Left cardiac atrium (tissue), 4 donors: Measurements from ENCODE around the gene FRMD4A. TPM values are rescaled to one million over a fixed set of nuclear protein-coding genes. Genes with fewer than 3 reads are reported as not detected.

ENCODE experiments used
- ATAC-seq, 2 donors: fragments of 200-7000 bp; cut with Tn5 transposase; one replicate each; pipeline ENCODE4 v1.9.1; 2020; ENCODE audit warnings: mild to moderate bottlenecking in 2 of 2, moderate library complexity in 2 of 2
- DNase-seq: peaks from one replicate; pipeline ENCODE4 v3.0.0-alpha.2; 2020
- intact Hi-C, 2 donors: fragments of 100-400 bp; cut with DNase I; formaldehyde crosslinking; loops; one replicate each; pipeline versions ENCODE4 v1.14.1 to v1.15.1; 2022 to 2023
- total RNA-seq, 2 donors: library from RNA; stranded (reverse); fragmentation: NEBNext Ultra II Directional; extraction: Animal tissue kit (Norgen Biotek cat#: 25700); gene quantifications; one replicate each; pipeline ENCODE4 v1.2.1, GENCODE V29; 2021
- donor health status: DM: no; HTN: yes; CAD: no.
- donor health status: DM: no; HTN: yes; CAD: no; lungs with severe emphysema.
- donor health status: DM: yes; HTN: yes; CAD: no.
- donor health status: Dilated cardiomyopathy.

The FRMD4A gene
- total RNA-seq, 2 donors from 2014 or later: 39.0 to 44.2 TPM

DNA sequence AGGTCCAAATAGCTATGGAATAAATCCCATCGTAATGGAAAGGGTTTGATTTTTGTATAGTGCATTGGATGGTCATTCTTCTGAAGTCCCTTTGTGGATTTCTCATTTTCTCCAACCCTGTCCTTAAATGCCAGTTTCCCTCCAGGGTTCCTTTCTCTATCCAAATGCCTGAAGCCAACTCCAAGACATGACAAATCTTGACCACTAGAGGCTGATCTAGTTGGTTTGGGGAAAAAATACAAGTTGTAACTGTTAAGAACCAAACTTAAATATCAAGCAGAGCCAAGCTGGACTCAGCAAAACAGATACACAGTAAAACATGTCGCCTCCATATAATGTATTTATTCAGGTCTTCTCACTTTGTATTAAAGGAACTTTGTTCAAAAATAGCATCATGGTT, 28.7 kb downstream of the FRMD4A start:
- DNase-seq: no peak
- no peak for ATAC-seq
- intact Hi-C loops: no loop called here

DNA sequence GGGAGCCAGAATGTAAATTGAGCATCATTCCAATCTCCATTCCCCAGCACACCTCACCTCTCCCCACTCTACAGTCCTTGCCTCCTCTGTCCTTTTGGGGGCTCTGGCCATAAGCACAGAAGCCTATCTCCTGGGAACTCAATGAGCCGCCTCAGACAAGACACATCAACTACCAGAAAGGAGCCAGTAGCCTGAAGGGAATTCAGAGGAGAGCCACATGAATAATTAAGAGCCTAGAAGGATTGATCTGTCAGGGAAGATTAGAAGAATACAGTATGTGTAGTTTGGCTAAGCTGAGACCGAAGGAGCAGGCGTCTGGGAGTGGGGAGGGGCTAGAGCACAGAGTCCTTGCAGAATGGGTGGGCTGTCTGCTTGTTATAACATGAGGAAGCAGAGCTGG, 31.2 kb downstream of the FRMD4A start:
- intact Hi-C loops: no loop called here
- ATAC-seq (no peak), DNase-seq (no peak)

DNA sequence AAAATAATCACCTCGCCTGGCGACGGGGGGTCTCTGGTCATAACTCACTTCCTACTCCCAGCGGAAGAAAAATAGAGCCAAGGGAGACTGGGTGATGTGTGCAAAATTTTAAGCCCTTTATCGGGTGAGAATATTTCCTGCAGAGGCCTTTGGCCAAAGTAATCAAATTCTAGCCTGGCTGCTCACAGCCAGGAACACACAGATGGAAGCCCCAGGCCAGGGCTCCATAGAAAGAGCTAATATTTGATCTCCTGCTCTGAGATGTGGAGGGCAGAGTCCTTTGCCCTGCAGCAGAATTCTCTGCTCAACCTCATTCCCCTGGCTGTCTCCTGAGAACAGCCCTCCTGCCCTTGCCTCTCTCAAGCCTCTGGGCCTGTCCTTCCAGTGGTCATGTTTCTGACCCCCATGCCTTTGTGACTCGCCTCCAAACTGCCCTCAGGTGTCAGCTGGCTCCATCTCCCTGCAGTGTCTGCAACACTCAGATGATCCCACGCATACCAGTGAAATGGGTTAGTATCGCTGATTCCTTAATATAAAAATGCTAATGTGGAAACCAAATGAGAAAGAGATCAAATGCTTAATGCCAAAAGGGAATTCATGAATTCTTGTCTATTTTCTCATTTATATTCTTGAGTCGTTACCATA, 34.5 kb downstream of the FRMD4A start:
- DNase-seq (no peak), ATAC-seq (peak; percentile 50 to 62)
- intact Hi-C loops: no loop called here

DNA sequence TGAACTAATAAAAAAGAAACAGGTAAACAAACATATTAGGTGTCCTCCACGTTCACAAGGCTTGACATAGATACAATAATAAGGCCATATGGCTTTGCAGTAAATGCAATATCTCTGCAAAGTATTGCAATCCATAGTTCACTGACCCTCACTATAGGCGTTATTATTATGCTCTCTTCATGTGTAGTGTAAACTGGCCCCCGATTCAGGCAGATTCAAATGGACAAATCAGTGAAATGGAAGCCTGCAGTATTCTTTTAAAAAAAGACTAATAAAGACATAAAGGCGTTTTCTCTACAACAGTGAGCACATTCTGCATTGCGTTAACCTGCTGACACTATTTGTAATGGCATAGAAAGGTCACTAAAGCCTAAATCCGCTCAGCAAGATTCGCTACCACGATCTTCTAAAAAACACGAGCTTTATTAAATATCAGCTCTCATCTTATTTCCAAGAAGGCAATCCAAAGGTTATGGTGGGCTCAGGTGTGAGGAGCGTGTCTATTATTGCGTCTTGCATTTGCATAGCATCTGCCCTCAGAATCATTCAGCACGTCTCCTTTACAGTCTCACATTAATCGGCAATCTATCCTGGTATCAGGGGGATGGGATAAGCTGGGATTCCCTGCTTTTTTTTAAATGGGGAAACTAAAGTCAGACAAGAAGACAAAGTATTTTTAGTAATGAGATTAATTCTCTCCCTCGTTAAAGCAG, 36.2 kb downstream of the FRMD4A start:
- no peak for ATAC-seq
- no peak for DNase-seq

DNA sequence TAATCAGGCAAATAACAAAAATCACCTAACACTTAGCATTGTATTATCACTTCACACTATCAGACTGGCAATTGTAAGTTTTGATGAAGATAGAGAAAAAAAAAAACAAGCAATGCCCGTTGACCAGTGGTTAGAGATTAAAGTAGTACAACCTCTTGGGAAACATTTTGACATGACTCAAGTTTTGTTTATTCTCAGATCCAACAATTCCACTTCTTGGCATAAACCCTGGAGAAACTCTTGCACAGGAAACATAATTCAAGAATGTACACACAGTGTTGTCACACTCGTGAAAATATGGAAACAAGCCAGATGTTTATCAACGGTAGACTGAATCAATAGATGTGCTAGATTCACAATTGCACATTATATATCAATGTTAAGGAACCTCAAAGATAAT, 37.2 kb downstream of the FRMD4A start:
- intact Hi-C loops: no loop called here
- no peak for DNase-seq
- no peak for ATAC-seq

More for the DNA sequence above, 36.2 kb downstream of the FRMD4A start:
- intact Hi-C loops: no loop called here

DNA sequence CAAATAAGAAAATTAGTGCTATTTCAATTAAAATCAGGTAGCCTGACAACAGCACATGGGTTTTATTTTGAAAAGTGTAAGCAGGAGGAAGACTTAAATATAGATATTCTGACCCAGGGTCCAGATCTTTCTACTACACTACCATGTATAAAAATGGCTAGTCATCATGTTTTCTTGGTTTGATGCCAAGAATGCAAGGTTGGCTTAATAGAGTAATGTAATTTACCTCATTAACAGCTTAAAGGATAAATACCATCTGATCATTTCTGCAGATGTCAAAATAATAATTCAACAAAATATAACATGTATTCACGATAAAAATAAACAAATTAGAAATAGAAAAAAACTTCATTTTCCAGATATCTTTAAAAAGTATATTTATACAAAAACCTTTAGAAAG, 39.4 kb downstream of the FRMD4A start:
- DNase-seq (no peak), ATAC-seq (no peak)
- intact Hi-C loops: no loop called here

DNA sequence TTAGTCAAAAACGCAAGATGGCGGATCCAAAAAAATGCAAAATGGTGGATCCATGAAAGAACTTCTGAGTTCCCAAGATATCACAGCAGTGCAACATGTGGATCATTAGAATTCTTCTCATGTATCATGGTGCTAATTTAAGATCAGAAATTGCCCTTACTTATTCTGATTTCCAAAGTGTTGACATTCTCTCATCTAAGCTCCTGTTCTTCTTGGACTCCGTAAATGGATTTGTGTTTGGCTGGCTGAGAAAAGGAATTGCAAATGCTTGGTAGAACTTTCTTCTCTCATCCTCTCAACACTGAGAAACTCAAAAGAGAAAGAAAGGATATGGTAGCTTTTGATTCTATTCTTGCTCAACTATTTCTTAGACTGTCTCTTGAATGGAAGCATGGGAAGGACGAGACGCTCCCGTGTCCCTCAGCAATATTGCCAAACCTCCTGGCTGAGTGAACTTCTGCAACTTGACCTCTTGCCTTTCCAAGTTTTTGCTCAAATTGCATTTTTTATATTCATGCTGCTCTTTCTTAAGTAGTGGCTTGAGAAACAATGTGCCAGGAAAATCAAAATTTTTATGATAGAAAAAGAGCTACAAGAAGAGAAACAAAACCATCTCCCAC, 44.7 kb downstream of the FRMD4A start:
- DNase-seq: no peak
- intact Hi-C loops: no loop called here
- ATAC-seq: peak in 1 of 2 donors; percentile 59

DNA sequence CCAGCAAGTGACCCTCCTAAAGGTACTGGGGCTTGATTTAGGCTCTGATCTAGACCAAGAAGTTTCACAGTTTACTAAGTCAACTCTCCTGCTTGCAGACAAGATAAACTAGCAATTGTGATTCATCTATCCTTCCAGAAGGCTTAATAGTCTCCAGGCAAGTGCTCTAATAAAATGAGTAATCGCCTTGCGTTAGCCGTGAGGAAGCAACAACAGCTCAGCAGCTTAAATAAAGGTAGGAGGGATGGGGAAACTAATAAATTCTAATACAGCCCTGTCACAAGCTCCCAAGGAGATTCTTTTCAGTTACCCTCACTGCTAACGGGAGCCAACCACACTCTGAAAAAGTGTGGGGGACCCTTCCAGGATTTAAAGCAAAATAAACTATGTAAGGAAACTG, 48.4 kb downstream of the FRMD4A start:
- ATAC-seq: no peak

DNA sequence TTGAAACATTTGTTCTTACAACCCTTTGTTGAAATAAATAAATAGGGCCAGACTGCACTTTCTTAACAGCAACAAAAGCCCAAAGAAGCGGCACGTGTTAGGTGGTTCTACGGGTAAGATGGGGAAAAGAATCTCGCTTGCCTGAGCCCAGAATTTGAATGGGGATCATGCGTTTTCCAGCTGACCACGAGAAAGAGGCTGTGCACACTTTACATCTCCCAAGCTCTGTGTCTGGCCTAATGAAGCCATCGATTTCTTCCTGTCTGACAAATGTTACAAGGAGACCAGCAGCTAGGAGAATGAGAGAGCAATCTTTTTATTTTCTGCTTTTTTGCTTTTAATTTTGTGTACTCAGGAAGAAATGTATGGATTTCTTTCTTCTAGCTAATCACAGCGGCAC, 52.2 kb downstream of the FRMD4A start:
- DNase-seq (no peak), ATAC-seq (no peak)
- intact Hi-C loops: no loop called here

More for the DNA sequence above, 48.4 kb downstream of the FRMD4A start:
- intact Hi-C loops: no loop called here
- no peak for DNase-seq

DNA sequence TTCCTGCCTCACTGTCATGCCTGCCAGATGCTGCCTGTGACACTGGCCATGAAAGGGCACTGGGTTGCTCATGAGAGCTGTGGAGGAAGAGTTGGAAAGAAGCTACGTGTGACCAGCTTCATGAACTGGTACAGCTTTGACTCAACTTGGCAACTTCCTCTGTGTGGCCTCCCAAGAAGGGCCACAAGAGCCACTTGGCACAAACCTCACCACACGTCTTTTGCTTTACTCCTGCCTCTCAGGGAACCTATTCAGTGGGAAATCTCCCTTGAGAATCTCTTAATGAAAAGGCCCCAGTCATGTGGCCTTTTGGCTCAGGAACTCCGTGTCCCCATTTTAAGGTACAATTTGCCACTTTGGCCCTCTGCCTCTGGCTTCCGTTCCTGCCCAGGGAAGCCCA, 54.5 kb downstream of the FRMD4A start:
- no peak for ATAC-seq
- no peak for DNase-seq
- intact Hi-C loops: no loop called here

DNA sequence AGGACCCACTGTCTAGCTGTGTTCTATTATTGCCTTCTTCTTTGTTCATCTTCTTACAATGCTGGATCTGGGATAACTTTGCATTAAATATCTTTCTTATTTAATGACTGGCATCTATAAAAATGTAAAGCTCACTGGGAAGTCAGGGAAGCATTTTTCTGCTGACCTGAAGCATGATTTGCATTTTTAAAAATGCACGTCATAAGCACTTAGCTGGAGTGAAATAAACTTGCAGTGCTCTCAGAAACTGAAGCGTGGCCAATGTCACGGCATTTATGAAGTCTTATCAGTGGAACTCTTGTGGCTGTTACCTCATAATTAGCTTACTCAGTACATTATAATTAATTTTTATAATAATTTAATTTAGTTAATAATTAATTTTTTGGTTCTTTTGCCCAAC, 59.1 kb downstream of the FRMD4A start:
- DNase-seq (no peak), ATAC-seq (no peak)
- intact Hi-C loops: no loop called here

DNA sequence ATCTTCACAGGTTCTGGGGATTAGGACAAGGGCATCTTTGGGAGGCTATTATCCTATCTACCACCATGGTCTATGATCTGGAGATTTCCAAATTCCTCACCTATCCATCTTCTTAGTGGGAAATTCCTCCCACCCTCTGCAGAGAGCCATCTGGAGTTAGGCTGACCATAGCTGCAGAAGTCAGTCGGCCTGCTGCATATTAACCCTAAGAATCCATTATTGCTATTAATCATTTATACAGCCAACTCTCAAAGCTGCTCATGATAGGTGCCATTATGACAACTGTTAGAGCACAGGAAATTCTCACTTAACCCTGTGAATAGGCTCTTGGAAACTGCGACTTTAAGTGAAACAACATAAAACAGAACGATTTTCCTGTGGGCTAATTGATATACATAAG, 60.4 kb downstream of the FRMD4A start:
- ATAC-seq (no peak), DNase-seq (no peak)
- intact Hi-C loops: no loop called here

DNA sequence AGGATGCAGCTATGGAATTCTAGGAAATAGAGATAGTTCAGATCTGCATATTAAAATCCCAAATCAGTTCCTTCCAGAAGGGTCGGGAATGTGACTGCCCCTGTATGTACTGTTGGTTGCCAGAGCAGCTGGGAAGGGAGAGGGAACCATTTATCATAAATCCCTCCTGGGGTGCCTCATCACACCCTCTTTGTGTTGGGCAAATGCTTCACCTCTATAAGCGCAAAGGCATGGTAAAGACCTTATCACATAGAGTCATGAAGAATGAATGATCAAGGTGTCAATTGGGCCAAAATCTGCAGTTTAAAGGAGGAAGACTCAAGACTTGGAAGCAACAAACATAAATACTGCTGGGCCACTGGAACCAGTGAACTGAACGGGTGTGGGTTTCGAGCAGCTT, 65.0 kb downstream of the FRMD4A start:
- DNase-seq (no peak), ATAC-seq (no peak)
- intact Hi-C loops: no loop called here

DNA sequence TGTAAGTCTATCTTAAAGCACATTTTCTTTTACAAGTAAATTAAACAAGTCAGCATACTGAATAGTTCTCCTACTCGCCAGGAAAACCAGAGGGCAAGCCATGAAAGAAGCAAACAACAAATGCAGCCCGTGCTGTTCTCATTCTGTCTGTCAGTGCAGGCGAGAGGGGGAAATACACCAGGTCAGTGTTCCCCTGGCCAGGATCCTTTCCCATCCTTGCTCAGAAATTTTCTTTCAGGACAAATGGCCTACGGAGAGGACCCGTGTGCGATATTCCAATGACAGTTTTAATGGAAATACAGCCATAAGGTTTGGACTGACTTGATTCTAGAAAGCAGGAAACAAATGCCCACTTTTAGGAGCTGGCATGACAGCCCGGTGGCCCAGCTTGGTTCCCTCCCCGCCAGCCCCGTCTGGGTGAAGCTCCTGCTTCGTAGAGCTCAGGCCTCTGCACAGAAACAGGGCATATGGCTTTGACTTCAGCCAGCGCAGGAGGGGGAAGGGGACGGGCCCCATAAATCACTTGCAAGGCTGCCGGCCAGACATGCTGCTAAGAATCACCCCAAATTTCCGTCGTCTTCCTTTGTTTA, 67.8 kb downstream of the FRMD4A start:
- DNase-seq (no peak), ATAC-seq (no peak)
- intact Hi-C loops: no loop called here

DNA sequence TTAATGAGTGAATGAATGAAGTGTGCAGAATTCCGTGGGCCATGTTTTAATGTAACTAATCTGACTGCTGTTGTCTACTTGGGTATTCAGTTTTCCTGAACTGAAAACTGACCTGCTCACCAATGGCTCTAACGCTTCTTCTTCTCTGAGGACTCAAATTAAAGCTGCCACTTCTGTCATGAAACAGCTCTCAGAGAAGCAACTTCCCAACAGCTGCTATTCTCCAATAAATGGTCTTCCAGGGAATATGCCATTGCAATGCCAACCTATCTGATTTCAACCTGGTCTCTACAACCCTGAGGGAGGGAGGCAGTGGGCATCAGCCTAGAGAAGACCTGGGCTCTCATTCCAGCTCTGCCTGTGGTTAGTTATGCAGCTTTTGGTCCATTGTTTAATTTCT, 69.4 kb downstream of the FRMD4A start:
- no peak for DNase-seq
- no peak for ATAC-seq
- intact Hi-C loops: no loop called here

DNA sequence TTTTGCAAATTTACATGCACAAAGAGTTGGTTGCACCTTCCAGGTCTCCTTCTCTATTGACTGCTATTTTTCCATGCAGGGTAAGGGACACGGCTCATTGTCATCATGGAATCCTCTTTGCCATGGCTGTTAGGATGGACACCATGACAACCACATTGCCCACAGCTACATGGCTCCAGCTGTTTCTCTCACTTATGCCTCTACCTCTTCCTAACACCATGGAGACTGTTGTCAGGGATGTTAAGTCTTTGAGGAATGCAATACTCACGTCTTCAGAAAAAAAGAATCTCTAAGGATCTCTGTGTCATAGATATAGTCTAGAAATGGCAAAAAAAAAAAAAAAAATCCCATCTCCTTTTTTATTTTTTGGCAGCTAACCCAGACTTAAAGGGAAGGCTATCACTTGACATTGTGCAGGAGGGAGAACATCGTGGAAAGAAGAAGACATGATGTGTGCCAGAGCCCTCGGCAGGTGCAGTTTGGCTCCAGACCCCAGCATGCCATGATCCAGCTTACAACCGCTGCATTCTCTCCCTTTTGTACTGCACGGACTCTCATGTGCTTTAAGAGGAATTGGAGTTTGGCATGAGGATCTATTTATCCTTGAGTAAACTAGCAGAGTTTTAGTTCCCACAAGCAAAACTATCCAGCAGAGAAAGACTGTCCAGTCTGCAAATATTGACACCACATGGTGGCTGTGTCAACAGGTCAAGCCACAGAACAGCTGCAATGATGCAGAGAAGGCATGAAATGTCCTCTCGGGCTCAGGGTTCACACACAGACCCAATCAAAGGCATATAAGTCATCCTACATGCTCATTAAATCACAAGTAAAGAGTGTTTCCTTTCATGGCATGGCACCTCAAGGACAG, 70.8 kb downstream of the FRMD4A start:
- ATAC-seq (peak in 1 of 2 donors; percentile 54), DNase-seq (no peak)
- intact Hi-C loops: no loop called here

DNA sequence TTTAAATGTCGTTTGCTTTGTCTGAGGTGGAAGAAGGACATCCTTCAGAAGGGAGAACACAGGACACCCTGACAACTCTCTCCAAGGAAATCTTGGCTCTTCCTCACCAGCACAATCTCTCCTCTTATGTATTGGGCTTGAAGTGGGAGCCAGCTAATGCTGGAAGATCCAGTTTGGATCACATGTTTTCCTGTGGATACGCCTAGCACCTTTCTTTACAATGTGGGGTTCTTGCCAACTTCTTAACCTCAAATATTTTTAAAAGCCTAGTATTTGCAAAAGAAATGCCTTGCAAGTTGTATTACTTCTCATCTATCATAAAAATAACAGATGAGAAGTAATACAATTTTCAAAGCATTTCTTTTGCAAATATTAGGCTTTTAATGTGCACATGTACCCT, 76.4 kb downstream of the FRMD4A start:
- ATAC-seq (no peak), DNase-seq (no peak)
- intact Hi-C loops: no loop called here

DNA sequence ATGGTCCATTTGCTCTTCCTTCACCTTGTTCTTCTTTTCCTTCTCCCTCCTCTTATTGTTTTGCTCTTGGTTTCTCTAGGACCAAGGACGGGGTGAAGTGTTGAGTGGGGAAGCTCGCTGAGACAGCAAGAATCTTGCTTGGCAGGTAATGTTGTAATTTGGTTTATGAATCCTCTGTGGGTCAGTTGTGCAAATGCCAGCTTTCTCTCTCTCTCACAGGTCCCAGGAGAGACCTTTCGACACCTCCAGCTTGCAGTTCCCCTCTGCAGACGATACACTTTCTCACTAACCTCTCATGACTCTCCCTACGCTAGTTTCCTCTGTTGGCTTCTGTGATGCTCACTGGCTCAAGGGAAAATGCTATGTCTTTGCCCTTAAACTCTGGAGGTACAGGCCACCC, 77.0 kb downstream of the FRMD4A start:
- ATAC-seq: peak; percentile 44 to 61
- no peak for DNase-seq
- intact Hi-C loops: no loop called here

DNA sequence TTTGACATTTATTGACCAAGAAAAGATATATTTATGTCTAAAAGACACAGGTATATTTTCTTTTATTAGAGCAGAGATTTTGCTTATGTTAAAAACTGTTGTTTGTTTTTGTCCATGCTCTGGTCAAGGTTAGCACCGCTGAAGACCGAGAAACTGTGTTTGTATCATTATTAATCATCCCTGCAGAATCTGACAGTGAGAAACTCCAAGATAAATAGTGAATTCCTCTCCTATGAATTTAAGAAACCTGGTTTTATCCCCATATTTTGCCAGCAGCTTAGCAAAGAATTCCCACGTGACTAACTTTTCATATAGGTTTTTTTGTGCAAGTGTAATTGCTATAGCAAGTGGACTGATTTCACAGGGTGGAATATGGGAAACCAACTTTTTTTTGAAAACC, 77.6 kb downstream of the FRMD4A start:
- DNase-seq (no peak), ATAC-seq (peak in 1 of 2 donors; percentile 81)
- intact Hi-C loops: no loop called here
